ENCODE measurements around the gene ACTG1. TPM values are rescaled to one million over a fixed set of nuclear protein-coding genes. Genes with fewer than 3 reads are reported as not detected.

ACTG1 gene
- total RNA-seq, 4 donors from 2014 or later, result 972 to 1,850 (median 1,126) TPM

DNA sequence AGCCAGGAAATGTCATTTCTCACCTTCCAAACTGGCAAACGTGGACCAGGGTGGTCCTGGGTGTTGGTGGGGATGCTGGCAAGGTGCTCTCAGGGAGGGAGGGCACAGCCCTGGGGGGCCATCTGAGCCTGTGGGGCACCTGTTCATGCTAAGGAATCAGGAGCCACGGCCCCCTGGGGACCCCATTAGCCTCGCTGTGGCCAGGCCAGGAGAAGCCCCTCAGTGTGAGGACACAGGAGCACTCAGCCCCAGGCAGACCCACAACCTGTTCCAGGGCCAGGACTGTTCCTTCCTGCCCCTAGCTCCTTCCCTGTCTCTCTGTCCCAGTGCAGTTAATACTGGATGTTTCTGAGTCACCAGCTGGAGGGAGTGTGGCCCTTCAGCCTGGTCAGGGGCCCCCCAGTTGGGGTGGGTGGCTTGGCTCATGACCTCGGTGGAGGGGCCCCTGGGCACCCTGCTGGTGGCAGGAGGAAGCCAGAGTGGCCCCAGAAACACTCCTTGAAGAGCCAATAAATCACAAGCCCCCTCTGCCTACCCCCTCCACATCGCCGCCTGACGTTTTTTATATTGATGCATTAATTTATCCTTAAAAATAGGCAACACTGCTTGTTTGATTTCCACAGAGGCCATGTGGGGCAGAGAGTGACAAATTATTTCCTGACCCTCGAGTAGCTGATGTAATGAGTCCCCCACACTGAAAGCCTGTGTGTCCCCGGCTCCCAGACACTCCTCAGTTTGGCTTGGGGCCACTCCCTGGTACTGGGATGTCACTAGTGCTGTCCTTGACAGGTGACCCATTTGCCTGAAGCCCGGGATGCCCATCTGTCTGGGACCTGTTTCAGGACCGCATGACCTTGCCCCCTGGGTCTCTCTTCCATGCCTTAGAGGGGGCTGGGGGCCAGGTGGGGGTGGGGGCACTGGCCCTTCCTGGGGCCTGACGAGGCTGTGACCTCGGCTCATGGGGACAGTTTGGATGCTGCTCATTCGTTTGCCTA, 22.3 kb downstream of the ACTG1 start:
- Histone ChIP-seq H3K27ac (replicated peaks in 1 of 4) (no peak overlapping the region), H3K9me3 (no peaks in the 10 kb centered on the region), H3K4me3 (no peak overlapping the region), H3K4me1 (peaks cover 18 to 40% (median 28%) of the 10 kb centered on the region in 4 donors), H3K27me3 (peaks cover 0 to 4% (median 0%) of the 10 kb centered on the region in 4 donors), H3K36me3 (no peaks in the 10 kb centered on the region)
- TF ChIP-seq, protein P1, sequence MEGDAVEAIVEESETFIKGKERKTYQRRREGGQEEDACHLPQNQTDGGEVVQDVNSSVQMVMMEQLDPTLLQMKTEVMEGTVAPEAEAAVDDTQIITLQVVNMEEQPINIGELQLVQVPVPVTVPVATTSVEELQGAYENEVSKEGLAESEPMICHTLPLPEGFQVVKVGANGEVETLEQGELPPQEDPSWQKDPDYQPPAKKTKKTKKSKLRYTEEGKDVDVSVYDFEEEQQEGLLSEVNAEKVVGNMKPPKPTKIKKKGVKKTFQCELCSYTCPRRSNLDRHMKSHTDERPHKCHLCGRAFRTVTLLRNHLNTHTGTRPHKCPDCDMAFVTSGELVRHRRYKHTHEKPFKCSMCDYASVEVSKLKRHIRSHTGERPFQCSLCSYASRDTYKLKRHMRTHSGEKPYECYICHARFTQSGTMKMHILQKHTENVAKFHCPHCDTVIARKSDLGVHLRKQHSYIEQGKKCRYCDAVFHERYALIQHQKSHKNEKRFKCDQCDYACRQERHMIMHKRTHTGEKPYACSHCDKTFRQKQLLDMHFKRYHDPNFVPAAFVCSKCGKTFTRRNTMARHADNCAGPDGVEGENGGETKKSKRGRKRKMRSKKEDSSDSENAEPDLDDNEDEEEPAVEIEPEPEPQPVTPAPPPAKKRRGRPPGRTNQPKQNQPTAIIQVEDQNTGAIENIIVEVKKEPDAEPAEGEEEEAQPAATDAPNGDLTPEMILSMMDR (IDR thresholded peaks at IDR 0.05), result no peak
- TF ChIP-seq POLR2AphosphoS5 (IDR thresholded peaks at IDR 0.05), result no peak
- no peak for TF ChIP-seq EP300 (IDR thresholded peaks at IDR 0.05)
- no peak for TF ChIP-seq POLR2A (IDR thresholded peaks at IDR 0.05; ENCODE audit: low read depth)
- no peak for DNase-seq (ENCODE audit: extremely low spot score)
- 70% methylated on average over 10 of the region's 14 CpGs for WGBS
- intact Hi-C loops (cut with DNase I), result no loop called here

- Histone ChIP-seq H3K36me3 (no peaks in the 10 kb centered on the region), H3K4me3 (peak overlapping the region in 3 of 4 donors; percentile 68 to 85 (median 73)), H3K27me3 (peaks cover 0 to 4% (median 0%) of the 10 kb centered on the region in 4 donors), H3K27ac (replicated peaks in 1 of 4) (no peak overlapping the region), H3K9me3 (no peaks in the 10 kb centered on the region), H3K4me1 (peaks cover 25 to 43% (median 35%) of the 10 kb centered on the region in 4 donors)
- intact Hi-C loops (cut with DNase I), result no loop called here
- WGBS, result 82% methylated on average over 15 of the region's 27 CpGs
- DNase-seq (ENCODE audit: extremely low spot score), result no peak
- TF ChIP-seq, protein P1 (IDR thresholded peaks at IDR 0.05), result no peak
- TF ChIP-seq POLR2AphosphoS5 (IDR thresholded peaks at IDR 0.05), result no peak
- TF ChIP-seq EP300 (IDR thresholded peaks at IDR 0.05), result no peak
- TF ChIP-seq POLR2A (IDR thresholded peaks at IDR 0.05; ENCODE audit: low read depth), result no peak
Observed at GRCh38 chr17:81489012-81489997, 23.3 kb downstream of the ACTG1 start.

DNA sequence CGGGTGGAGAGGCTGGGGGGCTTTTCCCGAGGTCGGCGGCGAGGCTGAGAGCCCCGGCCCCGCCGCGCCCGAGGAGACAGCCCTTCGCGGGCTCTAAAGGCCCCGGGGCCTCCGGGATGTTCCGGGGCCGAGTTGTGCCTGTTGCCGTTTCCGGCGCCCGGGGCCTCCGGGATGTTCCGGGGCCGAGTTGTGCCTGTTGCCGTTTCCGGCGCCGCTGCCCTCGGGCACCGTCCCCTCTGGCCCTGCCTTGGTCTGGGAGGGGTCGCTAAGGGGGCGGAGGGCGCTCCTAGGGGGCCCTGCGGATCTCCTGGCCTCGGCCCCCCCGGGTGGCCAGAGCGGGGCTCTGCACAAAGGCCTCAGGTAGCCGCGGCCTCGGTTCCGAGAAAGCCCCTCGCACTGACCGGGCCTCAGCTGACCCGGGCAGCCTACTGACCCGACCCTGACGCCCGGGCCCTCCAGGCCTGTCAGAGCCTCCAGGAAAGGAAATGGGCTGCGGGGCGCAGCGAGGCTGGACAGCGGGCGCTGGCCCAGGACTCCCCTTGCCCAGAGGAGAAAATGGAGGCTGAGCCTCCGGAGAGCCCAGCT, 24.2 kb downstream of the ACTG1 start:
- WGBS, result no CpG with 5 or more reads among the region's 52 CpGs
- H3K27ac ChIP-seq (replicated peaks in 1 of 4), result peak overlapping the region; percentile 74 to 90 (median 86)
- H3K36me3 ChIP-seq, result no peaks in the 10 kb centered on the region
- no peaks in the 10 kb centered on the region for H3K9me3 ChIP-seq
- intact Hi-C loops (cut with DNase I), result no loop called here
- peaks cover 0 to 4% (median 0%) of the 10 kb centered on the region in 4 donors for H3K27me3 ChIP-seq
- TF ChIP-seq, protein P1 (IDR thresholded peaks at IDR 0.05), result no peak
- peaks cover 33 to 52% (median 44%) of the 10 kb centered on the region in 4 donors for H3K4me1 ChIP-seq
- no peak for DNase-seq (ENCODE audit: extremely low spot score)
- H3K4me3 ChIP-seq, result peak overlapping the region; percentile 65 to 85 (median 70)

GRCh38 chr17:81487487-81488275, 24.9 kb downstream of the ACTG1 start:
- Histone ChIP-seq H3K4me1 (peaks cover 37 to 59% (median 51%) of the 10 kb centered on the region in 4 donors), H3K27me3 (peaks cover 0 to 4% (median 0%) of the 10 kb centered on the region in 4 donors), H3K27ac (replicated peaks in 1 of 4) (peak overlapping the region; percentile 74 to 90 (median 86)), H3K4me3 (peak overlapping the region; percentile 65 to 85 (median 70)), H3K36me3 (no peaks in the 10 kb centered on the region), H3K9me3 (no peaks in the 10 kb centered on the region)
- DNase-seq (ENCODE audit: extremely low spot score), result no peak
- TF ChIP-seq POLR2AphosphoS5 (IDR thresholded peaks at IDR 0.05) (peak; percentile 60 to 91), EP300 (IDR thresholded peaks at IDR 0.05) (no peak)
- TF ChIP-seq, protein P1 (IDR thresholded peaks at IDR 0.05), result peak in 1 of 3 experiments; percentile 28
- intact Hi-C loops (cut with DNase I), result no loop called here
- 44% methylated on average over 15 of the region's 87 CpGs for WGBS

Data from esophagus muscularis mucosa (tissue), 4 donors.